T-helper 2 cell treated with Interferon-gamma antibody and Interleukin-4, amounts not matched to agents 100 ng/mL and 5 ng/mL, for 36 hours (primary cell): ENCODE results near the gene OR5D18. TPM values are rescaled to one million over a fixed set of nuclear protein-coding genes. Genes with fewer than 3 reads are reported as not detected.
"Not testable (repeated sequence)": the region's sequence is repeated elsewhere in the genome, so short reads cannot be mapped to it uniquely, and the experiment has no call there.

Experiments used
- intact Hi-C: fragments of 100-400 bp; cut with micrococcal nuclease; formaldehyde crosslinking; loops from one replicate; pipeline ENCODE4 v1.15.1; 2023
- total RNA-seq: library from RNA; stranded (reverse); gene quantifications from 2 replicates; pipeline ENCODE4 v1.2.3, GENCODE V29; 2022

The OR5D18 gene
- total RNA-seq, result not detected in 2 replicates

DNA sequence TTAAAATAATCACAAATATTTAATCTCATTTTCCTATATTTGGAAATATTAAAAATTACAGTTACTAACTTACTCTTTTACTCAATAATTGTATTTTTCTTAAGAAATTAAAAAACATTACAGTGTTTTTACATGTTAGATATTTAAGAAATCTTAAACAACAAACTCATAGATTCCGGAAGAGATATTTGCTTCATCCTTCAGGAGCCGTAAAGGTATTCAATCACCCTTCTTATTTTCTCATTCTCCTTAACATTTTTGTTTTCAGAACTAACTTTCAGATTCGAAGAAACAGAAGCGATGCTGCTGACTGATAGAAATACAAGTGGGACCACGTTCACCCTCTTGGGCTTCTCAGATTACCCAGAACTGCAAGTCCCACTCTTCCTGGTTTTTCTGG lies at the start of gene OR5D18:
TSS of gene OR5D18 (plus strand) at position 301 of the 400 bp plus-strand sequence. CDS start at position 301, 0 bp downstream.
- intact Hi-C loops, result no loop called here

DNA sequence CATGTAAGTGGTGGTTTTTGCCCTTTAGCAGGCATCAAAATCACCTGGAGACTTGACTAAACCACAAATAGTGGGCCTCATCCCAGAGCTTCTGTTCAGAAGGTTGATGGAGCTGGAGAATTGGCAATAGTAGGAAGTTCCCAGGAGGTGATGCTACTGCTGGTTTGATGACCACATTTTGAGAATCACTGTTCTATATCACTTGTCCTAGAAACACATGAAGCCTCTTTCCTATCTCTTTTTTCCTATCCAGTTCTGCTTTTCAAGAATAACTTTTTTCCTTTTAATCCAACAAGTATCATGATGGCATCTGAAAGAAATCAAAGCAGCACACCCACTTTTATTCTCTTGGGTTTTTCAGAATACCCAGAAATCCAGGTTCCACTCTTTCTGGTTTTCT lies 46.3 kb upstream of the OR5D18 start, which contains the start of gene OR5D13:
TSS of gene OR5D13 (plus strand) at position 301 of the 400 bp plus-strand sequence. CDS start at position 301, 0 bp downstream.
- intact Hi-C loops, result no loop called here

DNA sequence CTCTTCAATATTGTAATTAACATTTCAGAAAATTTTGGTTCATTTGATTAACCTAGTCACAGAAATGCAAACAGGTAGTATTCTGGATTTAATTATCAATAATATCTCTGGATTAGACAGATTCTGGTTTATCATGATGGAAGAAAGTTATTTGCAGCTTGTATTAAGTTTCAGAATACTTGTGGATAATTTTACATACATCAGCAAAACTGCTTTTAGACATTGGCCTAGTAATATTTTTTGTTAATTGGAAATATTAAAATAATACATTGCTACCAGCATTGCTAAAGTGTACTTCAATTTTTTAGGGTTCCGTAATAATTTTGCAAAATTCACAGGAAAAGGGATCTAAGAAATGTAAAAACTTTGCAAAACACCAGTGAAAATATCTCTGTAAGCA lies 27.8 kb upstream of the OR5D18 start:
- intact Hi-C loops, result no loop called here

DNA sequence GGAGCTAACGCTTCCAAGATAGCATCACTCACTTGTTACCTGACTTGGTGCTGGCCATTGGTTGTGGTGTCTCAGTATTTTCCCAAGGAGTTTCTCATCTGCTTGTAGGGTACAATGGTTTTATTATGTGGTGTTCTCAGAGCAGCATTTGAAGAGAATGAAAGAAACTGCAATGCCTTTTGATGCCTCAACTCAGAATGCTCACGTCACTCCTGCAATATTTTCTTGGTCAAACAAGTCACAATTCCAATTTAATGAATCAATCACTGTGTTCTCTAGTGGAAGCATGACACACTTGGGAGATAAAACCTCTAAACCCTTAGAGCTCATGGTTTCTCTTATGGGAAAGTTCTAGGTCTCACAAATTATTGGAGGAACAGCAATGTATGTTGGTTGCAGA lies 26.1 kb upstream of the OR5D18 start:
- intact Hi-C loops, result no loop called here

DNA sequence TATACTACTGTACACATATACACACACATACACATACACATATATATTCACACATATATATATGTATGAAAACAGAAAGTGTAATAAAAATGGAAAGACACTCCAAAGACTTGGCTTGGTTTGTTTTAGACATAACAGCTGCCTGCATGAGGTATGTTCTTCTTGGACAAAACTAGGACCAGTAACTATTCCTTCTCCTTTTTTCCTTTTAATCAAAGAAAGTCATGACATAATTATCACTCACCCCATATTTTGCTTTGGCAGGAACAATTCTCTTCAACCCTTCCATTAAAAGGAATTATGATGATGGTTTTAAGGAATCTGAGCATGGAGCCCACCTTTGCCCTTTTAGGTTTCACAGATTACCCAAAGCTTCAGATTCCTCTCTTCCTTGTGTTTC lies 24.2 kb upstream of the OR5D18 start, which contains the start of gene OR5D14:
TSS of gene OR5D14 (plus strand) at position 301 of the 400 bp plus-strand sequence. CDS start at position 301, 0 bp downstream.
- intact Hi-C loops, result no loop called here

DNA sequence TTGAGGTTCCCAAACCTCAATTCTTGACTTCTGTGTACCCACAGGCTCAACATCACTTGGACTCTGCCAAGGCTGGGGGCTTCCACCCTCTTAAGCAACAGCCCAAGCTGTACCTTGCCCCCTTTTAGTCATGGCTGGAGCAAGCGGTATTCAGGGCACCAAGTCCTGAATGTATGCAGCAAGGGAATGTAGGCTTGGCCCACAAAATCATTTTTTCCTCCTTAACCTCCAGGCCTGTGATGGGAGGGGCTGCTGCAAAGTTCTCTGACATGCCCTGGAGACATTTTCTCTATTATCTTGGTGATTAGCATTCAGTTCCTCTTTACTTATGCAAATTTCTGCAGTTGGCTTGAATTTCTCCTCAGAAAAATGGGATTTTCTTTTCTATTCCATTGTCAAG lies 13.2 kb upstream of the OR5D18 start:
- intact Hi-C loops, result no loop called here

DNA sequence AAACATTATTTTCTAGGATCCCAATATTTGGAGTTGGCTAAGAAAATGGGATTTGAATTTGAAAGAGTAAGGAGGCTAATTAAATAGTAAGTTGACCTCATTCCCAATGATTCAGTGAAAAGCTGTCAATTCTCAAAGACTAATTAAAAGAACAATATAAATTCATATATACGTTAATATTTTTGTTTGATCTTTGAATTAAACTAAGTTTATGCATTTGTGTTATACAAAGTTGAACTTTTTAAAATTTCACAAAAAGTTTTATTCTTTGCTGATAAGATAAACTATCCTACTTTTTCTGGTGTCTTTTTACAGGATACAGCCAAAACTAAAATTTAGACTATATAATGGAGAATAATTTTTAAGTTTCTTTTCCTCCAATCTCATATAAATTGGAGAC lies 8.4 kb upstream of the OR5D18 start, which contains the start of gene OR5L1:
TSS of gene OR5L1 (plus strand) at position 301 of the 400 bp plus-strand sequence. CDS start 100 bp downstream, outside the sequence.
- intact Hi-C loops, result no loop called here

DNA sequence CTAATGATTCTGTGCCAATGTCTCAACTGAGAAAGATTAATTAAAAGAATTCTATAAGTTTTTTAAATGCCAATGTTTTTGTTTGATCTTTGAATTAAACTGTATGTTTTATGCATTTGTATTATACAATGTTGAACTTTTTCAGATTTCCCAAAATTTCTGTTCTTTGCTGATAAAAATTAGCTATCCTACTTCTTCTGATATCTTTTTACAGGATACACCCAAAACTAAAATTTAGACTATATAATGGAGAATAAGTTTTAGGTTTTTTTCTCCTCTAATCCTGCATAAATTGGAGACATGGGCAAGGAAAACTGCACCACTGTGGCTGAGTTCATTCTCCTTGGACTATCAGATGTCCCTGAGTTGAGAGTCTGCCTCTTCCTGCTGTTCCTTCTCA lies 7.5 kb downstream of the OR5D18 start, which contains the start of gene OR5L2:
TSS of gene OR5L2 (plus strand) at position 301 of the 400 bp plus-strand sequence. CDS start at position 301, 0 bp downstream.
- intact Hi-C loops, result no loop called here

DNA sequence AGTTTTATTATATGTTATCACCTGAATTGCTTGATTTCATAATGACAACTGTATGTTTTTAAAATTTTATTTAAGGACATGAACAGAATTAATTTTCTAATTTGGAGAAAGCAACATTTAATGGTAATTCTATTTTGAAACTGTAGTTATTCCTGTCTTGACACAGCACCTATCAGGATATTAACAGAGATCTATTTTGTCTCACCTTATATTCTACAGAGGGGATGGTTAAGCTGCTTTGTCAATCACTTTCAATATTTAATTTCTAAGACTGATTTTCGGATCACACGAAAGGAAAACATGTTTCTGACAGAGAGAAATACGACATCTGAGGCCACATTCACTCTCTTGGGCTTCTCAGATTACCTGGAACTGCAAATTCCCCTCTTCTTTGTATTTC lies 19.0 kb downstream of the OR5D18 start, which contains the start of gene OR5D16:
TSS of gene OR5D16 (plus strand) at position 301 of the 400 bp plus-strand sequence. CDS start at position 301, 0 bp downstream.
- intact Hi-C loops, result no loop called here

DNA sequence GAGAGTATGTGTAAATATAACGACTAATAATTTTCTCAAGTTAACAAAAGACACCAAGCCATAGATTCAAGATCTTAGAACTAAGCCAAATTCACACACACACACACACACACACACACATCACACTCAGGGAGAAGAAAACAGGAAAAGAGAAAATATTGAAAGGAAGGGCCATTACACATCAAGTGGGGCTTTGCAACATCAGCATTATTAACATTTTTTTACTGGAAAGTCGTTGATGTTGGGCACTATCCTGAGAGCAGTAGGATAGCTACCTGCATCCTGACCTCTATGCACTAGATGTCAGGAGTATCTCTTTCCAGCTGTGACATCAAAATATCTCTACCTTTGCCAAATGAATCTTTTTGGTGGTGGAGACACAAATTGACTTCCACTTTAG lies 28.0 kb downstream of the OR5D18 start:
- intact Hi-C loops, result no loop called here

DNA sequence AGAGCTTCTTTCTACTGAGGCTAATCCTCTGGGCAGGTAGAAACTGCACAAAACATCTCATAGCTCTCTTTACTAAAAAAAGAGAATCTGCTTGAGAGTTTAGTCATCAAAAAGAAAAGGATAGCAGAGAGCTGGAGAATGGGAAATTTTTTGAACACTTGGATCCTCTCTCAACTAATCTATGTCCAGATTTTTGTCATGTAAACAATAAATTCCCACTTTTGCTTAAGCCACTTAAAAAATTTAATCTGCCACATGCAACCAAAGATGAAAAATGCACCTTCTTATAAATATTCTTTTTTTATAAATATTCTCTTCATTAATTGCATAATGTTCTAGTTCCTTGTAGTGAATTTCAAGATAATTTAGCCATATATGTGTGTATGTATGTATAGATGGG lies 29.6 kb downstream of the OR5D18 start:
- intact Hi-C loops, result no loop called here

DNA sequence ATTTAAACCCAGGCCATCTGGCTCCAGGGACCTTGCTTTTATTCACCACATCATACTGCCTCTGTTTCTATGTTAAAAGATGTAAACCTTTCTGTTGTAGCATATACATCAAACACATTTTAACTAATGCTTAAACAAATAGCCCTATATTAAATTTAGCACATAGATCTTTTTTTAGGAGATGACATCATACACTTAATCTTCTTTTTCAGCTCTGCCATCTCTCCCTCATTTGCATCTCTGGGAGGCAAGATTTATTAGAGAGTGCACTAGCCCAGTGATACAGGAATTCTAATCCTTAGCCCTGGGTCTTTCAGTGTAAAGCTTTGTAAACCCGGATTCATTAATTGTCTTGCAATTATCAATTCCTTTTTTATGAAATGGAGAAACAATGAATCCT lies 32.7 kb downstream of the OR5D18 start:
- intact Hi-C loops, result no loop called here

DNA sequence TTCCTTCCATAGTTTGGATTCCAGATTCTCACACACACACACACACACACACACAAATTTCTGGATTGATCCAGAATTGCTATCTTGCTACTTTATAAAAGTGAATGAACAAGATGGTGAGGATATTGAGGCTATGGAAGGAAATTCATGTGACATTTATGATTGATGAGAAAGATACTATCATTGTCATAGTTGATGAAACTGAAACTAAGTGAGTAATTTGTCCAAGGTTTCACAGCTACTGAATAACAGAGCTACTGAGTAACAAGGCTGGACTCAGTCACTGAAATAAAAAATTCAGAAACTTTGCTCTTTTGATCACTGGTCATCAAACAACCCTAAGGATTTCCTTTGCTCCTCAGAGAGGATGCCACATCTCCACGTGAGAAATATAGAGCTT lies 35.3 kb downstream of the OR5D18 start:
- intact Hi-C loops, result no loop called here

DNA sequence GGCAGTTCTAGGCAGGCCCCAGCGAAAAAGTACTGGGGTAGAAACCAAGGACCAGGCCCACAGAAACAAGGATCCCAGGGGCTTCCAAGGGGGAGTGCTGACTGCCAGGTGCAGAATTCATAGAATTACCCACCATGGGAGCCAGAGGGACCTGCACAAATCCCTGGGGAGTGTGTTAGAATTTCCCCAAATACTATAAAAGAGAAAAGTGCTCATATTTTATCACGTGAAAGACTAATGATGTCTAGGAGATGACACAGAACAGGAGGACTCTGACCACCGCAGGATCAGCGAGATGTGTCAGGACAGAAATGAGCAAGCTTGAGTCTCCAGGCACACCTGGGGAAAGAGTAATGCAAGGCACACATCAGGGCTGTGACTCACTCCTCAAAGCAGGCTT lies 47.9 kb downstream of the OR5D18 start:
- intact Hi-C loops, result not testable (repeated sequence)

Other genes with a start within 250 kb of the OR5D18 start
- gene OR4C16, start 247.5 kb upstream of the OR5D18 start, total RNA-seq, result not detected in 2 replicates
- gene OR4C11, start 212.0 kb upstream of the OR5D18 start, total RNA-seq, result not detected in 2 replicates
- gene OR4P4, start 184.5 kb upstream of the OR5D18 start, total RNA-seq, result not detected in 2 replicates
- gene OR4S2, start 171.3 kb upstream of the OR5D18 start, total RNA-seq, result not detected in 2 replicates
- not detected in 2 replicates for gene OR4C6, start 157.4 kb upstream of the OR5D18 start, total RNA-seq
- gene OR5D13, start 46.2 kb upstream of the OR5D18 start, total RNA-seq, result not detected in 2 replicates
- gene OR5D14, start 24.1 kb upstream of the OR5D18 start, total RNA-seq, result not detected in 2 replicates
- gene OR5L1, start 8.3 kb upstream of the OR5D18 start, total RNA-seq, result not detected in 2 replicates
- not detected in 2 replicates for gene OR5L2, start 7.6 kb downstream of the OR5D18 start, total RNA-seq
- gene OR5D16, start 19.1 kb downstream of the OR5D18 start, total RNA-seq, result not detected in 2 replicates
- gene TRIM51, start 63.7 kb downstream of the OR5D18 start, total RNA-seq, result not detected in 2 replicates
- gene OR5W2, start 95.0 kb downstream of the OR5D18 start, total RNA-seq, result not detected in 2 replicates
- not detected in 2 replicates for gene OR5I1, start 116.8 kb downstream of the OR5D18 start, total RNA-seq
- not detected in 2 replicates for gene OR10AG1, start 150.3 kb downstream of the OR5D18 start, total RNA-seq
- gene OR5F1, start 175.0 kb downstream of the OR5D18 start, total RNA-seq, result not detected in 2 replicates
- not detected in 2 replicates for gene OR5AS1, start 208.0 kb downstream of the OR5D18 start, total RNA-seq